ENCODE data around the gene RRAS2. TPM values are rescaled to one million over a fixed set of nuclear protein-coding genes. Genes with fewer than 3 reads are reported as not detected.

The RRAS2 gene
- total RNA-seq, 1 experiment from 2014 or later, result 164 TPM

DNA sequence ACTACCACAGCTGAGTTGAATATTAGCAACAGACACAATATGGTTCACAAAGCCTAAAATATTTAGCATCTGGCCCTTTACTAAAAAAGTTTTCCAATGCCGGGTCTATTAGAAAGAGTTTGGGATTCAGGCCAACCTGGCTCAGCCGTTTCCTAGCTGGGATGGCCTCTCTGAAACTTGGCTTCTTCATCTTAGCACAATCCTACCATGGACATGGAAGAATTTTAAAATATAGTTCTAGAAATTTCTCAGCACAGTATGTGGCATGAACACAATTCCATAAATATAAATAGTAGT, 103.8 kb downstream of the RRAS2 start (continued):
- TF ChIP-seq, protein P1, sequence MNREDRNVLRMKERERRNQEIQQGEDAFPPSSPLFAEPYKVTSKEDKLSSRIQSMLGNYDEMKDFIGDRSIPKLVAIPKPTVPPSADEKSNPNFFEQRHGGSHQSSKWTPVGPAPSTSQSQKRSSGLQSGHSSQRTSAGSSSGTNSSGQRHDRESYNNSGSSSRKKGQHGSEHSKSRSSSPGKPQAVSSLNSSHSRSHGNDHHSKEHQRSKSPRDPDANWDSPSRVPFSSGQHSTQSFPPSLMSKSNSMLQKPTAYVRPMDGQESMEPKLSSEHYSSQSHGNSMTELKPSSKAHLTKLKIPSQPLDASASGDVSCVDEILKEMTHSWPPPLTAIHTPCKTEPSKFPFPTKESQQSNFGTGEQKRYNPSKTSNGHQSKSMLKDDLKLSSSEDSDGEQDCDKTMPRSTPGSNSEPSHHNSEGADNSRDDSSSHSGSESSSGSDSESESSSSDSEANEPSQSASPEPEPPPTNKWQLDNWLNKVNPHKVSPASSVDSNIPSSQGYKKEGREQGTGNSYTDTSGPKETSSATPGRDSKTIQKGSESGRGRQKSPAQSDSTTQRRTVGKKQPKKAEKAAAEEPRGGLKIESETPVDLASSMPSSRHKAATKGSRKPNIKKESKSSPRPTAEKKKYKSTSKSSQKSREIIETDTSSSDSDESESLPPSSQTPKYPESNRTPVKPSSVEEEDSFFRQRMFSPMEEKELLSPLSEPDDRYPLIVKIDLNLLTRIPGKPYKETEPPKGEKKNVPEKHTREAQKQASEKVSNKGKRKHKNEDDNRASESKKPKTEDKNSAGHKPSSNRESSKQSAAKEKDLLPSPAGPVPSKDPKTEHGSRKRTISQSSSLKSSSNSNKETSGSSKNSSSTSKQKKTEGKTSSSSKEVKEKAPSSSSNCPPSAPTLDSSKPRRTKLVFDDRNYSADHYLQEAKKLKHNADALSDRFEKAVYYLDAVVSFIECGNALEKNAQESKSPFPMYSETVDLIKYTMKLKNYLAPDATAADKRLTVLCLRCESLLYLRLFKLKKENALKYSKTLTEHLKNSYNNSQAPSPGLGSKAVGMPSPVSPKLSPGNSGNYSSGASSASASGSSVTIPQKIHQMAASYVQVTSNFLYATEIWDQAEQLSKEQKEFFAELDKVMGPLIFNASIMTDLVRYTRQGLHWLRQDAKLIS (CRISPR knock-in tag; IDR thresholded peaks at IDR 0.05; ENCODE audit: borderline replicate concordance), result no peak

- H3K4me3 Mint-ChIP-seq, result no peak overlapping the region
- ATAC-seq (no peak), DNase-seq (ENCODE audit: low spot score) (no peak)
- TF ChIP-seq ZNF671 (CRISPR knock-in tag; IDR thresholded peaks at IDR 0.05) (no peak), ZNF232 (CRISPR knock-in tag; IDR thresholded peaks at IDR 0.05) (no peak), GRHL2 (CRISPR knock-in tag; IDR thresholded peaks at IDR 0.05; ENCODE audit: insufficient replicate concordance, severe bottlenecking) (no peak), SP1 (CRISPR knock-in tag; conservative IDR thresholded peaks at IDR 0.05) (no peak), ZNF425 (CRISPR knock-in tag; conservative IDR thresholded peaks at IDR 0.05) (no peak), ZNF416 (CRISPR knock-in tag; IDR thresholded peaks at IDR 0.05) (no peak), CDX4 (CRISPR knock-in tag; IDR thresholded peaks at IDR 0.05; ENCODE audit: borderline replicate concordance) (no peak), ATF3 (CRISPR knock-in tag; conservative IDR thresholded peaks at IDR 0.05) (no peak)
- TF ChIP-seq, protein P2, sequence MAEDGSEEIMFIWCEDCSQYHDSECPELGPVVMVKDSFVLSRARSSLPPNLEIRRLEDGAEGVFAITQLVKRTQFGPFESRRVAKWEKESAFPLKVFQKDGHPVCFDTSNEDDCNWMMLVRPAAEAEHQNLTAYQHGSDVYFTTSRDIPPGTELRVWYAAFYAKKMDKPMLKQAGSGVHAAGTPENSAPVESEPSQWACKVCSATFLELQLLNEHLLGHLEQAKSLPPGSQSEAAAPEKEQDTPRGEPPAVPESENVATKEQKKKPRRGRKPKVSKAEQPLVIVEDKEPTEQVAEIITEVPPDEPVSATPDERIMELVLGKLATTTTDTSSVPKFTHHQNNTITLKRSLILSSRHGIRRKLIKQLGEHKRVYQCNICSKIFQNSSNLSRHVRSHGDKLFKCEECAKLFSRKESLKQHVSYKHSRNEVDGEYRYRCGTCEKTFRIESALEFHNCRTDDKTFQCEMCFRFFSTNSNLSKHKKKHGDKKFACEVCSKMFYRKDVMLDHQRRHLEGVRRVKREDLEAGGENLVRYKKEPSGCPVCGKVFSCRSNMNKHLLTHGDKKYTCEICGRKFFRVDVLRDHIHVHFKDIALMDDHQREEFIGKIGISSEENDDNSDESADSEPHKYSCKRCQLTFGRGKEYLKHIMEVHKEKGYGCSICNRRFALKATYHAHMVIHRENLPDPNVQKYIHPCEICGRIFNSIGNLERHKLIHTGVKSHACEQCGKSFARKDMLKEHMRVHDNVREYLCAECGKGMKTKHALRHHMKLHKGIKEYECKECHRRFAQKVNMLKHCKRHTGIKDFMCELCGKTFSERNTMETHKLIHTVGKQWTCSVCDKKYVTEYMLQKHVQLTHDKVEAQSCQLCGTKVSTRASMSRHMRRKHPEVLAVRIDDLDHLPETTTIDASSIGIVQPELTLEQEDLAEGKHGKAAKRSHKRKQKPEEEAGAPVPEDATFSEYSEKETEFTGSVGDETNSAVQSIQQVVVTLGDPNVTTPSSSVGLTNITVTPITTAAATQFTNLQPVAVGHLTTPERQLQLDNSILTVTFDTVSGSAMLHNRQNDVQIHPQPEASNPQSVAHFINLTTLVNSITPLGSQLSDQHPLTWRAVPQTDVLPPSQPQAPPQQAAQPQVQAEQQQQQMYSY (CRISPR knock-in tag; IDR thresholded peaks at IDR 0.05), result no peak
- peaks cover 8% of the 10 kb centered on the region for H3K27me3 Mint-ChIP-seq (ENCODE audit: low read depth)
- CTCF ChIA-PET, result interaction anchor here (0.8 kb wide), 1 partner anchor 54 kb away, joined by 3 read pairs; no protein-coding TSS in a partner anchor
- POLR2A ChIA-PET, result interaction anchor here (0.6 kb wide), 1 partner anchor 260 kb away, joined by 4 read pairs; no protein-coding TSS in a partner anchor
- no peak overlapping the region for H3K27ac Mint-ChIP-seq
- no peaks in the 10 kb centered on the region for H3K36me3 Mint-ChIP-seq
- H3K4me1 Mint-ChIP-seq, result no peaks in the 10 kb centered on the region
- no peaks in the 10 kb centered on the region for H3K9me3 Mint-ChIP-seq
These were observed 104.3 kb downstream of the RRAS2 start for GRCh38 chr11:14254533-14255237.

GRCh38 chr11:14253840-14254239, 105.1 kb downstream of the RRAS2 start:
- Mint-ChIP-seq H3K27ac (no peak overlapping the region), H3K9me3 (no peaks in the 10 kb centered on the region), H3K36me3 (no peaks in the 10 kb centered on the region), H3K4me3 (no peak overlapping the region), H3K27me3 (ENCODE audit: low read depth) (peaks cover 8% of the 10 kb centered on the region), H3K4me1 (peaks cover 5% of the 10 kb centered on the region)
- ChIA-PET CTCF (interaction anchor here (0.8 to 1.6 kb wide), 6 partner anchors 55 to 482 kb away, joined by 3 to 8 read pairs (median 4); no protein-coding TSS in a partner anchor), POLR2A (no interaction called here)
- ATAC-seq, result no peak
- no peak for DNase-seq (ENCODE audit: low spot score)
- TF ChIP-seq CREB1 (CRISPR knock-in tag; IDR thresholded peaks at IDR 0.05) (no peak), SMAD3 (CRISPR knock-in tag; IDR thresholded peaks at IDR 0.05; ENCODE audit: borderline replicate concordance) (no peak), NR1H2 (CRISPR knock-in tag; IDR thresholded peaks at IDR 0.05) (no peak), NFATC4 (CRISPR knock-in tag; IDR thresholded peaks at IDR 0.05) (no peak), IRF2 (CRISPR knock-in tag; IDR thresholded peaks at IDR 0.05; ENCODE audit: borderline replicate concordance, low read depth) (no peak), NR2C2 (CRISPR knock-in tag; IDR thresholded peaks at IDR 0.05) (no peak), ZBTB43 (CRISPR knock-in tag; IDR thresholded peaks at IDR 0.05) (no peak), ZNF671 (CRISPR knock-in tag; IDR thresholded peaks at IDR 0.05) (no peak), CDX4 (CRISPR knock-in tag; IDR thresholded peaks at IDR 0.05; ENCODE audit: borderline replicate concordance) (no peak), ZNF416 (CRISPR knock-in tag; IDR thresholded peaks at IDR 0.05) (no peak), TEAD4 (CRISPR knock-in tag; IDR thresholded peaks at IDR 0.05) (no peak), ZNF263 (CRISPR knock-in tag; IDR thresholded peaks at IDR 0.05; ENCODE audit: low read depth) (no peak)

Measured in WTC11 (cell line).